CD4-positive, alpha-beta T cell treated with Interleukin-2 at 100 ng/mL for 4 hours (primary cell): ENCODE results near the gene IRX2.

Experiments used
- DNase-seq: peaks from one replicate; pipeline ENCODE4 v3.0.0-alpha.2; 2020; ENCODE audit warnings: low spot score

The IRX2 gene

DNA sequence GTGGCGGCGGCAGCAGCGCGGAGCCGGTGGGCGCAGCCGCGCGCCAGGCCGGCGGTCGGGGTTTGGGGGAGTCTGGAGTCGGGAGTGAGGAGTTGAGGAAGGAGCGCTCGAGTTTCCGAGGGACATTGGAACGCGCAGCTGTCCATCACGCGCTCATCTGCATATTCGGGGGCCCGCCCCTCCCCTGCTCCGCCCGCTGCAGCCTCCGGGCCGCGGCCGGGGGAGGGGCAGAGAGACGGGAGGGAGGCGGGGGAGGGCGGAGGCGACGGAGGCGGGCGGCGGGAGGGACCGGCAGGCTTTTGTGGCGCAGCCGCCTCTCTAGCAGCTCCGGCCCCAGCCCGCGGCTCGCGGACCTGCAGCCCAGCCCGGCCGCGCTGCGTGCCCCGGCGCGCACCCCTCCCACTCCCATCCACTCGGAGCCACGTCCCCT lies at the start of gene IRX2:
TSS of gene IRX2 (minus strand) at position 86 of the 430 bp plus-strand sequence. CDS start 264 bp downstream, outside the sequence.
- DNase-seq, result no peak

DNA sequence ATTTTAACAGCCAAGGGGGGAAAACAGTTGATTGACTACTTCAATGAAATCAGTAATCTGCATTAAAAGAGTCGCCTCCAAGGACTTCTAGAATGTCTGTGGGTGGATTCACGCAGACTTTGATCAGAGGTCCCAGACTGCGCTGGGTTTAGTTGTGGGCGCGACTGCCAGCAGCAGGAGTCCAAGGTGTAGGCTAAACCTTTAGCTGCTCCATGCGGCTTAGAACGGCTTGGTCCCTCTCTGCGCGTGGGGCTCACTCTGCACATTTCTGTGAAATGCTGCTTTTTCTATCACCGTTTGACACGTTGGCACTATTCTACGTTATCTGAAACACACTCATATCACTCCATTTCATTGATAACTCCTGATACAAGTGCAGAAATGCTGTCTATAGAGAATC lies 48.6 kb upstream of the IRX2 start:
- DNase-seq, result no peak

DNA sequence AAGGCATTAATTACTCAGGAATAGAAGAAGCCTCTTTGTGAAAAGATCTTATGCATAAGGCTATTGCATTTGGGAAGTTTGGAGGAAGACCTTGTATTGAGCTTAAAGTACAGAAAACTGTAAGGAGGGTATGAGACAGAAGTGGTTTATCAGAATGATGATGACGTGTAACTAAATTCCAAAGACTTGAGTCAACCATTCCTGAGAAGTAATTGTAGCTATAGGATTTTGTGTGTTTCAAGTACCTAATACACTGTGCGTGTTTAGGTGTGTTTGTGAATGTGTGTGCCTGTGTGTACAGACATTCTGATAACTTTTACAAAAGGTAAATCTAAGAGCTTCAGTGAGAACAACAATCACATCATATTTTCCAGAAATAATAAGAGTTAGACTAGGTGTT lies 46.5 kb upstream of the IRX2 start:
- no peak for DNase-seq

DNA sequence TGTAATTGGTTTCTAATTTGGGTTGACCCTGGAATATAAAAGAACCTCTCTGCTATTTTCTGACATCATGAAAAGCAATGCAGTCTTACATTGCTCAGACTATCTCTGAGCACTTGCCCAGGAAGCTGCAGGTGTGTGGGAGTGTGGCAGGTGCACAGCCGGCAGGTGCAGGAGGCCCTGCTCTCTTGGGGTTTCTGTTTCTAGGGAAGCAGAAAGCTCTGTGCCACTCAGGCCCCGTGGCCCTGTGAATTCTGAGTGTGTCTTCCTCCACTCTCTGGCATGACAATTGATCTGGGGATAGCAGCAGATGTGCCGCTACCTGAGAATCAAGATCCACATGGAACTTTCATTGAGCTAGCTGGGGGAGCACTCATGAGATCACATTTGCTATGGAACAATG lies 45.7 kb upstream of the IRX2 start:
- no peak for DNase-seq

DNA sequence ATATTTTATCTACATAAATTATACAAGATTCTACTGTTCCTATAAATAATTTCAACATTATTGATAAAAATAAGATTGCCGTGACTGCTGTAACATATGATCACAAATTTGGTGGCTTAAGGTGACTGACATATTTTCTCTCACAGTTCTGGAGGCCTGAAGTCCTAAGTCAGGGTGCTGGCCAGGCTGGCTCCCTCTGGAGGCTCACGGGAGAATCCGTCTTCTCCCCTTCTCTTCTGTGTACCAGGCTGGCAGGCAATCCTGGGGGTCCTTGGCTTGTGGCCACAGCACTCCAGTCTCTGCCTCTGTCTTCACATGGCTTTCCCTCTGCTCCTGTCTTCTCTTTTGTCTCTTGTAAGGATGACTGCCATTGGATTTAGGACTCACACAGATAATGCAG lies 31.7 kb upstream of the IRX2 start:
- no peak for DNase-seq

DNA sequence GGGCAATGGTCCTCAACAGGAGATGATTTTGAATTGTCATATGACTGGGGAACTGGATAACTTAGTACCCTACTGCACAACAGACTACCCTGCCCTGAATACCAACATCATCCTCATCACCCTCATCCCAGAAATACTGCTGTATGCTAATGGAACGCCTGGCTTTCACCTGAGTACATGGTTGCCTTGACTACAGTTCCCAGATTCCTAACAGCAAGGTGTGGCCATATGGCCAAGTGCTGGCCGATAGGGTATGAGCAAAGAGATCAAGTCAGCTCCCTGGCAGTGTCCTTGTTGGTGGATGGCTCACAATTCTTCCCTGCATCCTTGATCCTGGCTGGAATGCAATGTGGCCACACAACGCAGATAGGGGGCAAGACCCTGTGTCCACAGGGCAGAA lies 31.2 kb upstream of the IRX2 start:
- no peak for DNase-seq

DNA sequence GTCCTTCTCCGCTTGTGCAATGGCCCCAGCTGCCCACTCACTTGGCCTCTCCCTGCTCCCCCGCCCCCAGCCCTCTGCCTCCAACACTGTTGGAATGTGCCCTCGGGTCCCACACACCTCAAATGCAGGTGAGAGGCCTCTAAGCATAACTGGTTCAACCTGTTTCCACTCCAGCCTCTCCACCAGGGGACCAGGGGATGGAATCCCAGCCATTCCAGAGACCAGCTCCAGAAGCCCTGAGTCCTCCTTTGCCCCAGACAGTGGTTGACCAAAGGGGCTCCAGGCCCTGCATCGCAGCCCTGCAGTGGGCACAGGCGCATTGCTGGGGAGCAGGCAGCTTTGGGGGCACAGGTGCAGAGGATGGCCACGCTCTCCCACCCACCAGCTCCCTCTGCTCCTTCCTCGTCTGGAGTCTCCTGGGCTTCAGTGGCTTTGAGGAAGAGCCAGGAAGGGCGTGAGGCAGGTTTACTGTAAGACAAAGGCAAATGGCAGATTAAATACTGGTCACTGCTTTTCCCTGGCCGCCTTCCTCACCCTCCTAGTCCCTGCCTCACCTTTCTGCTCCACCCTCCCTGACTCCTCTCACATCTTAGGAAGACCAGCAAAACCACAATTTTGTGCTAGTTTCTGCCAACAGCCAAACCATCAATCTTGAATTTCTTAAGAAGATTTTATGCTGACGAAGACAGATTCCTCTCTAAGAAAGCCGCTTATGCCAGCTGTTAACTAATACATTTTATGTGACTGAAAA lies 29.1 kb upstream of the IRX2 start:
- DNase-seq, result no peak

DNA sequence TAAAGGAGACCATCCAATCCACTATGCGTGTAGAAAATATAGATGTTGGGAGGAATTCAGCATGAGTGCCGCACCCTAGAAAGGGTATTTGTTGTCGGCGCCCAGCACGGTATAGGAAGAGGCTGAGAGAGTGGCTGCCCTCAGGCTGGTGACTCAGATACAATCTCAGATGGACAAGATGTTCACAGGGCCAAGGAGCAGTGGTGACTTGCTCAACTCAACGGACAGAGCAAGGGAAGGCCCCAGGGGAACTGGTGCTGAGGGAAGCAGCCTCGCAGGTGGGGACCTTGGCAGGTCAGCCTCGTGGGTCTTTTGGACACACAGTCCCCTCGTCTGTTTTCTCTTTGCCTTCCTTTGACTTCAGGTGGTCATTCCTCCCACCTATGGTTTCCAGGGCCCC lies 28.0 kb upstream of the IRX2 start:
- no peak for DNase-seq

DNA sequence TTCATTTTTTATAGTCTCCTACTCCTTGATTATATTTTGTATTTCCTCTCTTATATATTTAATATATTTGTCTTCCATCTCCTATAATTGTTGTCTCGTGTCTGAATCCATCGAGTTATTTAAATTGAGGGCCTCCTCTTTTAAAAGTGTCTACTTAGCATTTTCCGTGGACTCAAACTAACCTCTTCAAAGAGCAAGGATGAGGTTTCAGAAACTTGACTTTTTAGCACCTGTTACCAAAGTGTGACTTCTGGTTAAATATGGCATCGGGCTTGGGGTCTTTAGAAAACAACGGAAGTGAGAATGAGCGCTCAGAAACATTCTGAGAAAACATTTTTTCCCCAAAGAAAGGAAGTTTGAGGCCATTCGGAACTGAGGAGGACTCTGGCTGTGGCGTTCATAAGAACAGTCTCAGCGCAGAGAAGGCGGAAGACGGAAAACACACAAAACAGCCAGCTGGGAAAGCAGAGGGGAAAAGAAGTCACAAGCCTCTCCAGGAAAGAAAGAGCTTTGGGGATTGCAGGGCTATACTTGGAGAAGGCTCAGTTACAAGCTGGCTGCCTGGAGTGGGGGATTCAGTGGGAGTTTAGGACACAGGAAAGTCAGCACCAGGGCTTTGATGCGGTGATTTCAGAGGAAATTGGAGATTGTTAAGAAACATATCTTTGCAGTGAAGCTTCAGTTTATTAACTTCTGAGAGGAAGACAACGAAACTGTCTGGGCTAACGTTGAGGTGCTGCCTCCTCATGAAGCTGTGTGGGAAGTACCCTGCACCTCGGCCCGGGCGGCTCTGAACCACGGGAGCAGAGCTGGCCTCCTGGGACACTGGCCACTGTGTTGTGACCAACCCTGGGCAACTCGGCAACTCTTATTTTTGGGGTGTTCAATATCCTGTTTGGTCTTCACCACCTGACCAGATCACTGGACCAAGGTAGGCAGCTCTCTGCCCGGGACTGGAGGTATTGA lies 25.1 kb upstream of the IRX2 start:
- no peak for DNase-seq

DNA sequence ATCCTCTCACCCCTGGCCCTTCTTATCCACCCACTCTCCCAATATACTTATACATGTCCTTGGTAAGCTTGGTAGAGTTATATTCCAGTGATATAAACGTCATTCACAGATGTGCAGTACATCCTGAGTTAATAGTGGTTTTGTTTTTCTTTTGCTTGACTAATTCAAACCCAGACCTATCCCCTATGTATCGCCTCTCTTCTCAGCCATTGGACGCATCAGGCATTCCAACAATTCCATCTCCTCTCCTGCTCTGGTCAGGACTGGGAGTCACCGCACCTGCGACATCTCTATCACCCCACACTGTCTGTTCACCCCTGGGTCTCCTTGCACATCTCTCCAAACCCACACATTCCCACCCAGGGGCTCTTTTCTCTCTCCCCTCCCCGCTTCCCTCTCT lies 21.9 kb upstream of the IRX2 start:
- no peak for DNase-seq

DNA sequence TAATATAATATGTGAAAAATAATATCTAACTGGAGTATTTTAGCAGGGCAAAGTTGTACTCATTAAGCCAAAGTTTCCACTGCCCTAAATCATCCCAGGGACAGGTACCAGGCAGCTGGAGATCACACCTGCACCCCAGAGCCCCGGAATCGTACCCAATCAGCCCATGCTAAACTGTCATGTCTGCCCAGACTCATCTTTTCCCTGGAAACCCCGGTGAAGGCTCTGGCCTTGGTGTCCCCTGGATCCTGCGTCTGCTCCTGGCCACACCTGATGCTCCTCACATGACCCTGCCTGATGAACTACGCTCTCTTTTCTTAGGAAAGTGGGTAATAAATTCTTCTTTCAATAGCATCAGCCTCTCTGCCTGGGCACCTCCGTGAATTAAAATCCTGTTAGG lies 15.6 kb upstream of the IRX2 start:
- no peak for DNase-seq

DNA sequence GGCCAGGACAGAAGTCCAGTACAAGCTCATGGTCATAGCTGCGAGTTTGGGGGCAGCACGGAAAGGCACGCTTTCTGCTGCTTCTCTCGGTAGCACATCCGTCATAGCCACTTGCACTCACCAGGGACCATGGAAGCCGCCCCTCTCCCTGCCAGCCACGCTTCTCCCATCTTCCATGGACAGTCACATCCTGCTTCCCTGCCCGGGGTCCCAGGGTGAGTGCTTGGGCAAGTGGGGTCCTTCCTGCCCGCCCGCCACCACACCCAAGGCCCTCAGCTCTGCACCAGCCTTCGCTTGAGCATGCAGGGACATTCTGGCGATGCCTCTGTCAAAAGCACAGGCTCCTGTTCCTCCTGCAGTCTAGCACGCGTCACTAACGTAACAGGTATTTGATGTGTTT lies 13.1 kb upstream of the IRX2 start:
- no peak for DNase-seq

DNA sequence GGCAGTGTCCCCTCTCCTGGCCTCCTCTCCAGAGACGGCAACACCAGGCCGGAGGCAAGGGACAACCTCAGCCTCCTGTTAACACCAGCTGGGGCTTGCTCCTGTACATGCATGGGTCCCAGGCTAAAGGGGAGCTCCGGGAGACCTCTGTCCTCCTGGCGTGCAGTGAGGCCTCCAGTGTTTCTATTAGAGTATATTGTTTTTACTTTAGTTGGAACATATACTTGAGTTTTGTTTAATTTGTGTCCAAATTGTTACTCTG lies 12.0 kb upstream of the IRX2 start:
- DNase-seq, result no peak

DNA sequence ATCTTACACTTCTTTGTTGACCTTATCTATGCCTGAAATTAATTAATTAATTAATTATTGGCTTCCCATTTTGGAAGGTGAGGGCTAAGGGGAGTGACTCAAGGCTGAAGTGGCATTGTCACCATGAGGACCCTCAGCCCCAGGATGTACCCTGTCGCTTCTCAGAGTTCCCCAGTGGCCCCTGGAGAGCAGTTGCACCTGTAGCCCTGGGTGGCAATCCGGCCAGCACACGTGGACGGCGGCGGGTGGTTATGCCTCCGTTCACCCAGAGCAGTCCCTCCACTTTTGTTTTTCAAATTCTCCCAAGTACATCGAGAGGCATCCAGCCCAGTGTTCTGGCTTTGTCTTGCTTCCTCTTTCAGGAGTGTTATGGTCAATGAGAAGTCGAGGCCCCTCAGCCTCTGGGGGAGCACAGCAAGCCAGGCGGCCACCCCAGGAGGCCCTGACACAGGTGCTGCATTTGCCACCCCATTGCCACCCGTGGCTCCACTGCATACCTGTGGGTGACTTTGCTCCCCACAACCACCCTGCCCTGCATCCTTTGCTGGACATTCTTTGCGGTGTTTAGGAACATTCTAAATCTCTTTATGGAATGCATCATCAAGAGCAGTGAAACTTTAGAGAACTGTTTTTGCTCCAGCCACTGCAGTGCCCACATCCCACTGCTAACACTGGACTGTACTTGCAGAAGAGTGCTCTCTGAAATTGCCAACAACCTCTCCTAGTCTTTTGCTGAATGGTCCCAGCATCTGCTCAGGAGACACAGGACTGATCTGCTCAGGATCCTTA lies 11.5 kb upstream of the IRX2 start:
- DNase-seq, result no peak

DNA sequence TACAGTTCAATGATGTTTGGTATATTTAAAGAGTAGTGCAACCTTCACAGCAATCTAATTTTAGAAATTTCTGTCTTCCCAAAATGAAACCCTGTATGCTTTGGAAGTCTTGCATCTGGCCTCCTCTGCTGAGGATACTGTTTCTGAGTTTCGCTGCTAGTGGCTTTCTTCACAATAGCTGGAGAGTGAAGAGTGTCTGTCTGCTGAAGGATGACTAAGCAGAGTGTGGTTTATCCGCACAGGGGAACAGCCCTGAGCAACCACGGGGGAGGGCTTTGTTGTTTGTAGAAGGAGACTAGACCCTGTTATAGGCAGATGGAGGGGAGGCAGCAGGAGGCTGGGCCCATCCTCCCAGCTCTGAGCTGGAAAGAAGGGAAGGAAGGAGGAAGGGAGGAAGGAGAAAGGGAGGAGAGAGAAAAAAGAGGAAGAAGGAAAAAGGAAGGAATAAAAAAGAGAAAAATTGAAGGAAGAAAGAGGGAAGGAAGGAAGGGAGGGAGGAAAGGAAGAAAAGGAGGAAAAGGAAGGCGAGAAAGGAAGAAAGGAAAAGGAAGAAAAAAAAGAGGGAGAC lies 10.5 kb upstream of the IRX2 start:
- no peak for DNase-seq

DNA sequence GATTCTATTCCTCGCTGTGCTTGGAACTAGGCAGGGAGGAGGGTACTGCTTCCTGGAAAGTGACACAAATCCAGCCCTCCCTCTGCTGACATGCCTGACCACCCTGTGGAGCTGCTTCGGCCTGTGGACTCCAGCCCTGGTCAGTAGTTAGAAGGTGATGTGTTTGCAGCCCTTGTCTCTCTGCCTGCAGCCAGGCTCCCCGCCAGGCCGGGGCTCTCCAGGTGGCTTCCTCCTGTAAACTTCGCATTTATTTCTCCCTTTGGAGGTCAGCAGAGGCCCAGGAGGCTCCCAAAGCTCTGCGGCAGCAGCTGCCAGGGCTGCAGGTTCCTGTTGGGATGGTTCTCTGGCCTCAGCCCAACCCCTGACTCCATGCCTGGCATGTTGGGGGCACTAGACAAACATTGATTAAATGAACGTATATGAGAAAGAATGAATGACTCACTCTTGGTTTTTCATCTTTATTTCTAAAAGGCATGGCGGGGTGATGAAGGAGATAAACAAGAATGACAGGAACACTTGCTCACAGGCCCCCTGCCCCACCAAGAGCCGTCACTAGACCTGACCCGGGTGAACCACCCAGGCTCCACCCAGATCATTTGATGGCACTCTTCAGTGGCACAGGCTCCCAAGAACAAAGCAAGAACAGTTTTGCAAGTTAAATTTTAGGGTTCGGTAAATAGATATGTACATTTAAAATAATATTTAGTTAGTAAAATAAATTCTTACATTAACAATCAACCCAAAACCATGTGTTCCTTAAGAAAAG lies 8.4 kb upstream of the IRX2 start:
- DNase-seq, result no peak

DNA sequence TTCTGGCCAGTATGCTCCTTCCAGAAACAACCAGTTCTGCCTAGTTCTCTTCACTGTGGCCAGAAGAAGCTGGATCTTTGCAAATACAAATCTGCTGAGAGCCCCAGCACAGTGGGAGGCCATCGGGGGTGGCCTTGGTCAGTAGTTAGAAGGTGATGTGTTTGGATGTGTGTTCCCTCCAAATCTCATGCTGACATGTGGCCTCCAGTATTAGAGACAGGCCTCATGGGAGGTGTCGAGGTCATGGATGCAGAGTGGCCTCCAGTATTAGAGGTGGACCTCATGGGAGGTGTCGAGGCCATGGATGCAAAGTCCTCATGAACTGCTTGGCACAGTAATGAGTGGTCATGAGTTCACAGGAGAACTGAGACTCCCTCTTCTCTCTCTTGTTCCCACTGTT lies 7.6 kb upstream of the IRX2 start:
- DNase-seq, result no peak

DNA sequence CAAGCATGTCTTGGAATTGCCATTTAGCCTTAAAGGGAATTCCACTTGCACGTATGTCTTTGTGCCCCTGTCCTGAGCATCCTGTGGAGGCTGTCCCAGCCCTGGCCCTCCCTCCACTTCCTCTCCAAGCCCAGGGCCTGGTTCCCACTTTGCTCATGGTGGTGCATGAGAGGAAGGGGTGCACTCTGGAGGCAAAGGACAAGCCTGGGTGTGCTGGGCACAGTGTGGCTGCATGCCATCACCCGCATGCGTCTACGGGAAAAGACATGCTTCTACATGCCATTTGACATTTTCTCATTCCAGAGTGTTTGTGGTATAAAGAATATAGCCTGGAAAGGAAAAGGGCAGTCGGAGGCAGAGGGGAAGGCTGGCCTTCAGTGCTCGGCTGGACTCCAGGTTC lies 7.2 kb upstream of the IRX2 start:
- DNase-seq, result no peak

DNA sequence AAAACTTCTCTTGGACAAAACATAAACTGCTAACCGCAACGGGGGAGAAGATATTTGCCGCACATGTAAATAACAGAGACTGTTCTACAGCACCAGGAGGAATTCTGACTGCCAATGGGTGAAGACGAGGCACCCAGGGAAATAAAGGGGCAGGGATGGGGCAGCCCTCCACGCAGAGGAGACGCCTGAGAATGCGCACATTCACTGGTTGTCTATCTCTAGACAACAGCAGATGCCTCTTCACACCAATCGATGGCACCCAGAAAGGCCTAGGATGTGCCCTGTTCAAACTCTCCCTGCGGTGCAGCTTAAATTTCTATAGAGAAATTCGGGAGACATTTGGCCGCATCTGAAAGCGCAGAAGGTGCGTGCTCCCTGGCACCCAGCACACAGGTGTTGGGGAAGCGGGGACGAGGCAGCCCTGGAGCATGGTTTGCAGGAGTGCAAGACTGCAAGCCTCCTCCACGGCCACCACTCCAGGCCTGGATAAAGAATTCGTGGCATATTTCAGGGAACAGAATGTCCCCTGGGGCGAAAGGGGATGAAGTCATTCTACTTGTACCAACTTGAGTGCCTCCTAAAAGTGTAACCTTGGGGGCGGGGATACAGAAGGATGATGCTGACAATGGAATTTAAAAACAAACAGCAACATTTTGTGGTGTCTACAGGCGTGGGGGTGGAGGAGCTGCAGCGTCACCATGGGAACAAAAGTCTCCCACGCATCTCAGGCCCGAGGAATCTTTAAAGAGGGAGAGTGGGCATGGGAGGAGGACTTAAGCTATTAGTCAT lies 6.3 kb upstream of the IRX2 start:
- DNase-seq, result no peak

DNA sequence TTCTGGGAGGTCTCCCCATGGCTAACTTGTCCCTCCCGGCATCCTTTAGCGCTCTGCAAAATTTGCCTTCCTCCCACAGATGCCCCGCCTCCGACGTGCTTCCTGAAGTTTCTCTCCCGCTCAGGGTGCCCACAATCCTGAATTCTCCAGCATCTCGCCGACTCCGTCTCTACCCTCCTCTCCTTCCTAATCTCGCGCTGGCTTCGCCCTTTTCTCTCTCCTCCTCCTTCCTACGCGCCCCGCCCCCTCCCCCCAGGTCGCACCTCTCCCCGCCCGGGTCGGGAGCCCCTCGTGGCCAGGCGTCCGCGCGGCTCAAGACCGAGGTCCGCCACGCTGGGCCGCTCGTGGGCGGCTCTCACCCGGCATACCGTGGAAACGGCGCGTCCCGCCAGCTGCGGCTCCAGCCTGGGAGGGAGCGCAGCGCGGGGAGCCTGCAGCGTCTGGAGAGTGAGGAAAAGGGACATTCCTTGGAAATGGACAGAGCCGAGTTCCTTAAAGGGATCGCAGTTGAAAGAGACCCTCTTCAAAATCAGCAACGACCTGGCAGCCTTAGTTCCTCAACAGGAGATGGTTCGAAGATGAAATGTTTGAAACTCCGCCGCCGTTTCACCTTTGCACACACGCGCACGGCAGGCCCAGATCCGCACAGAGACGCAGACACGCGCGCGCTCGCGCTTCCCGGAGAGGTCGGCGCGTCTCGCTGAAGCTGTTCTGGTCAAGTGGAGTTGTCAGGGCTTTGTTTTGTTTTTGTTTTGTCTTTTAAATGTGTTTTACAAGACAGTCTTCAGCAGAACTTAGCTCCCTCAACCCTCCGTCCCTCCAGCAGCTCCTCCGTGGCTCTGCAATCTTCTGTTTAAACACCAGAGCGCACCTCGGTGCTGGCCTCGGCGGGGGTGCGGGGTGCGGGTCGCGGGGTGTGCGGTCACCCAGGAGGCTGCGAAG lies 5.0 kb upstream of the IRX2 start:
- DNase-seq, result no peak
